ENCODE measurements around the gene CSNK1A1. TPM values are rescaled to one million over a fixed set of nuclear protein-coding genes. Genes with fewer than 3 reads are reported as not detected.

The CSNK1A1 gene
- total RNA-seq, 2 experiments from 2014 or later = 176 to 187 TPM

DNA sequence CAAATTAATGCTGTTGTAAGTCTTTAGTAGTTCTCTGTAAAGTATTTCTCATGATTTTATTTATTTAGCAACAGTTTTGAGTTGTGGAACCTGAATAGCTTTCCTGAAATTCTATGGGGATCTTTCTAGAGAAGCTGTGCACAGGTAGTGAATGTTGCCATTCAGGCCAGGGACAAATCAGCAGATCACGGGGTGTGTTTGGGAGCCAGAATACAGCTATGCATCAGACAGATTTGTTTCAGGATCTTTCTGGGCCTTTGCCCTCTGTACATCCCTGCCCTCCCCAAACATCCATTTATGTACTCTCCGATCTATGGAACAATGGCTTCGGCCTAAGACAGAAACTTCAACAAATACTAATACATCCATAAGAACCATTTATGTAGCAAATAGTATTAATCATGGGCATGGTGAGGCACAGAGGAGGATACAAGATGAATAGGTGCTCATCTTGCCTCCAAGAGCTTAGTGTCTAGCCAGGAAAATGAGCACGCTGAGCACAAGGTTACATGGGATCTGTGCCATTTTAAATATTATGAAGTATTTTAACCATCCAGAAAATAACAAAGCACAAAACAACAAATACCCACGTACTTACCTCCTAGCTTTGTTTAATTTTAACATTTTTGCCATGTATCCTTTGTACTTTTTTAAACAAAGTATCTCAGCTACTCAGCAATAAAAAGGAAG is 43.1 kb upstream of the CSNK1A1 start:
- CTCF ChIA-PET (ENCODE audit: unreplicated experiment) = no interaction called here

GRCh38 chr5:149593370-149593769 is 42.1 kb upstream of the CSNK1A1 start:
- Histone ChIP-seq H3K4me1 (ENCODE audit: insufficient read depth, low read length, poor library complexity, severe bottlenecking) (peaks cover 27% of the 10 kb centered on the region), H3K9me3 (ENCODE audit: low read length) (no peaks in the 10 kb centered on the region), H4K20me1 (ENCODE audit: insufficient read depth, low read length) (no peaks in the 10 kb centered on the region), H3K27ac (ENCODE audit: low read depth, low read length, poor library complexity, severe bottlenecking) (no peak overlapping the region), H3K79me2 (ENCODE audit: insufficient read depth, low read depth, low read length) (no peaks in the 10 kb centered on the region), H2AFZ (ENCODE audit: low read length) (no peak overlapping the region), H3K4me3 (ENCODE audit: low read depth, low read length, poor library complexity, severe bottlenecking) (no peak overlapping the region), H3K4me2 (ENCODE audit: low read length) (no peak overlapping the region), H3K9me2 (ENCODE audit: insufficient read depth, low read length) (no peaks in the 10 kb centered on the region), H3K36me3 (ENCODE audit: insufficient read depth, low read length) (no peaks in the 10 kb centered on the region)
- no TSS peak for BruUV-seq (replicated peaks)
- CTCF ChIA-PET (ENCODE audit: unreplicated experiment) = no interaction called here
- no peak for TF ChIP-seq EZH2phosphoT487 (IDR thresholded peaks at IDR 0.05; ENCODE audit: borderline replicate concordance, low read depth, low read length)
- TF ChIP-seq, protein P1, sequence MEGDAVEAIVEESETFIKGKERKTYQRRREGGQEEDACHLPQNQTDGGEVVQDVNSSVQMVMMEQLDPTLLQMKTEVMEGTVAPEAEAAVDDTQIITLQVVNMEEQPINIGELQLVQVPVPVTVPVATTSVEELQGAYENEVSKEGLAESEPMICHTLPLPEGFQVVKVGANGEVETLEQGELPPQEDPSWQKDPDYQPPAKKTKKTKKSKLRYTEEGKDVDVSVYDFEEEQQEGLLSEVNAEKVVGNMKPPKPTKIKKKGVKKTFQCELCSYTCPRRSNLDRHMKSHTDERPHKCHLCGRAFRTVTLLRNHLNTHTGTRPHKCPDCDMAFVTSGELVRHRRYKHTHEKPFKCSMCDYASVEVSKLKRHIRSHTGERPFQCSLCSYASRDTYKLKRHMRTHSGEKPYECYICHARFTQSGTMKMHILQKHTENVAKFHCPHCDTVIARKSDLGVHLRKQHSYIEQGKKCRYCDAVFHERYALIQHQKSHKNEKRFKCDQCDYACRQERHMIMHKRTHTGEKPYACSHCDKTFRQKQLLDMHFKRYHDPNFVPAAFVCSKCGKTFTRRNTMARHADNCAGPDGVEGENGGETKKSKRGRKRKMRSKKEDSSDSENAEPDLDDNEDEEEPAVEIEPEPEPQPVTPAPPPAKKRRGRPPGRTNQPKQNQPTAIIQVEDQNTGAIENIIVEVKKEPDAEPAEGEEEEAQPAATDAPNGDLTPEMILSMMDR (conservative IDR thresholded peaks at IDR 0.05; ENCODE audit: low read length) = no peak
- DNase-seq (ENCODE audit: low spot score) = no peak
- POLR2A ChIA-PET = interaction anchor here (0.7 to 1.8 kb wide), 3 partner anchors 17 to 24 kb away, joined by 3 to 7 read pairs (median 3); no protein-coding TSS in a partner anchor
- intact Hi-C loops (cut with micrococcal nuclease; ENCODE audit: unreplicated experiment) = no loop called here

More for the DNA sequence above, 43.1 kb upstream of the CSNK1A1 start:
- Histone ChIP-seq H2AFZ (ENCODE audit: low read length) (no peak overlapping the region), H3K9me3 (ENCODE audit: low read length) (no peaks in the 10 kb centered on the region), H3K36me3 (ENCODE audit: insufficient read depth, low read length) (no peaks in the 10 kb centered on the region), H3K4me1 (ENCODE audit: insufficient read depth, low read length, poor library complexity, severe bottlenecking) (peaks cover 27% of the 10 kb centered on the region), H3K79me2 (ENCODE audit: insufficient read depth, low read depth, low read length) (no peaks in the 10 kb centered on the region), H3K4me2 (ENCODE audit: low read length) (no peak overlapping the region), H3K27ac (ENCODE audit: low read depth, low read length, poor library complexity, severe bottlenecking) (no peak overlapping the region), H4K20me1 (ENCODE audit: insufficient read depth, low read length) (no peaks in the 10 kb centered on the region), H3K4me3 (ENCODE audit: low read depth, low read length, poor library complexity, severe bottlenecking) (no peak overlapping the region), H3K9me2 (ENCODE audit: insufficient read depth, low read length) (no peaks in the 10 kb centered on the region)
- BruUV-seq (replicated peaks) = no TSS peak
- TF ChIP-seq, protein P1 (conservative IDR thresholded peaks at IDR 0.05; ENCODE audit: low read length) = no peak
- TF ChIP-seq EZH2phosphoT487 (IDR thresholded peaks at IDR 0.05; ENCODE audit: borderline replicate concordance, low read depth, low read length) = no peak
- POLR2A ChIA-PET = interaction anchor here (0.6 to 1.8 kb wide), 3 partner anchors 11 to 59 kb away, joined by 3 to 7 read pairs (median 6); no protein-coding TSS in a partner anchor
- intact Hi-C loops (cut with micrococcal nuclease; ENCODE audit: unreplicated experiment) = no loop called here
- DNase-seq (ENCODE audit: low spot score) = no peak

- no peak for DNase-seq (ENCODE audit: low spot score)
- peaks cover 9% of the 10 kb centered on the region for H3K4me1 ChIP-seq (ENCODE audit: insufficient read depth, low read length, poor library complexity, severe bottlenecking)
- no peaks in the 10 kb centered on the region for H3K79me2 ChIP-seq (ENCODE audit: insufficient read depth, low read depth, low read length)
- TF ChIP-seq, protein P1 (conservative IDR thresholded peaks at IDR 0.05; ENCODE audit: low read length) = no peak
- TF ChIP-seq EZH2phosphoT487 (IDR thresholded peaks at IDR 0.05; ENCODE audit: borderline replicate concordance, low read depth, low read length) = no peak
- ChIA-PET POLR2A (interaction anchor here (0.8 to 3.2 kb wide), 4 partner anchors 8 to 12 kb away, joined by 3 to 9 read pairs (median 4); no protein-coding TSS in a partner anchor), CTCF (ENCODE audit: unreplicated experiment) (interaction anchor here (0.9 kb wide), 1 partner anchor 30 kb away, joined by 3 read pairs; no protein-coding TSS in a partner anchor)
- H2AFZ ChIP-seq (ENCODE audit: low read length) = no peak overlapping the region
- H3K9me2 ChIP-seq (ENCODE audit: insufficient read depth, low read length) = no peaks in the 10 kb centered on the region
- no peak overlapping the region for H3K4me2 ChIP-seq (ENCODE audit: low read length)
- H3K36me3 ChIP-seq (ENCODE audit: insufficient read depth, low read length) = no peaks in the 10 kb centered on the region
- BruUV-seq (replicated peaks) = no TSS peak
- intact Hi-C loops (cut with micrococcal nuclease; ENCODE audit: unreplicated experiment) = no loop called here
- H4K20me1 ChIP-seq (ENCODE audit: insufficient read depth, low read length) = no peaks in the 10 kb centered on the region
- no peak overlapping the region for H3K4me3 ChIP-seq (ENCODE audit: low read depth, low read length, poor library complexity, severe bottlenecking)
- no peaks in the 10 kb centered on the region for H3K9me3 ChIP-seq (ENCODE audit: low read length)
- no peak overlapping the region for H3K27ac ChIP-seq (ENCODE audit: low read depth, low read length, poor library complexity, severe bottlenecking)
These were observed 37.7 kb upstream of the CSNK1A1 start for GRCh38 chr5:149588936-149589335.
